HL-60 (cell line): Measurements from ENCODE around the gene OR6B2.

ENCODE experiments used
- DNase-seq, 2 experiments: peaks; one replicate each; pipeline ENCODE4 v3.0.0-alpha.2; 2010 to 2020; ENCODE audit warnings: low read depth in 1 of 2, low spot score in 1 of 2
- H3K27ac ChIP-seq: fragments of 250-450 bp; sonication (Bioruptor Pico); replicated peaks from 2 replicates; pipeline ENCODE4 v1.5.1; 2020; ENCODE audit warnings: mild to moderate bottlenecking, moderate library complexity
- H3K27me3 ChIP-seq: fragments of 250-450 bp; sonication (Bioruptor Pico); 2 replicates; pipeline ENCODE4 v1.5.1; 2021; ENCODE audit warnings: mild to moderate bottlenecking, moderate library complexity; ENCODE audit not compliant: insufficient read depth, poor library complexity, severe bottlenecking
- H3K4me3 ChIP-seq: replicated peaks from 2 replicates; pipeline ENCODE4 v1.5.1; 2011; ENCODE audit warnings: mild to moderate bottlenecking, control low read depth, low read length; ENCODE audit not compliant: insufficient read depth
- CTCF ChIP-seq: IDR thresholded peaks from one replicate; pipeline ENCODE4 v1.5.1; 2011; ENCODE audit warnings: low read length, control low read depth, inconsistent platforms; ENCODE audit not compliant: insufficient read depth
- GABPA ChIP-seq: IDR thresholded peaks from 2 replicates; pipeline ENCODE4 v1.6.1; 2012; ENCODE audit warnings: low read depth
- POLR2AphosphoS5 ChIP-seq: IDR thresholded peaks from 2 replicates; pipeline ENCODE4 v1.6.1; 2012; ENCODE audit warnings: low read depth
- REST ChIP-seq: IDR thresholded peaks from 2 replicates; pipeline ENCODE4 v1.6.1; 2012; ENCODE audit warnings: low read depth; ENCODE audit not compliant: insufficient replicate concordance
- SPI1 ChIP-seq: IDR thresholded peaks from 2 replicates; pipeline ENCODE4 v1.6.1; 2012; ENCODE audit warnings: low read depth, mild to moderate bottlenecking, borderline replicate concordance

Gene OR6B2

GRCh38 chr2:240068193-240068592 is 38.0 kb upstream of the OR6B2 start:
- Histone ChIP-seq H3K4me3 (no peak overlapping the region), H3K27me3 (peaks cover 2% of the 10 kb centered on the region), H3K27ac (no peak overlapping the region)
- no peak for TF ChIP-seq GABPA
- no peak for DNase-seq

DNA sequence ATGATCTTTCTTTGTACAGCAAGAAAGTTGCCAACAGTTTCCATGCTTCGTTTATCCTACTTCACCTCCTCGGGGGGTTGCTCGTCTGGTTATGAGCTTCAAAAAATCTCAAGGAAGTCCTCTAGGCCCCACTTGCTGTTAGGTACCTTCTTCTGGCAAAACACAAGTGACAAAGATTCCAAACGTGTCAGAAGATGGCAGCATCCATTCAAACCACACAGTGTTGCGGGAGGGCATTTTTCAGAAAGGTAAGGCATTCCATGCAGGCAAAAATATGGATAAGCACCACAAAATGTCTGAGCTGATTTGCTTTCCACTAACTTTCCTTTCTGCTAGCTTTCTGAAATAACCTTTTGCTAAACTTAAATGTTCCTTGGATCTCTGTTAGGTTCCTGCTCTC is 36.3 kb upstream of the OR6B2 start:
- no peak for TF ChIP-seq SPI1
- no peak for TF ChIP-seq GABPA
- TF ChIP-seq POLR2AphosphoS5, result no peak
- Histone ChIP-seq H3K27me3 (peaks cover 2% of the 10 kb centered on the region), H3K27ac (no peak overlapping the region), H3K4me3 (no peak overlapping the region)
- no peak for DNase-seq

- no peak overlapping the region for H3K27ac ChIP-seq
- no peak for TF ChIP-seq CTCF
- no peak for TF ChIP-seq GABPA
- no peak for TF ChIP-seq REST
- no peak for TF ChIP-seq POLR2AphosphoS5
- no peak for TF ChIP-seq SPI1
Observed at GRCh38 chr2:240064898-240065297, 34.7 kb upstream of the OR6B2 start.

GRCh38 chr2:240060977-240061591 is 30.9 kb upstream of the OR6B2 start:
- peak; percentile 1 to 40 for DNase-seq
- no peak overlapping the region for H3K4me3 ChIP-seq
- peak; percentile 45 for TF ChIP-seq CTCF
- no peak for TF ChIP-seq POLR2AphosphoS5
- no peak for TF ChIP-seq SPI1
- H3K27ac ChIP-seq, result no peak overlapping the region
- peaks cover 3% of the 10 kb centered on the region for H3K27me3 ChIP-seq

More at GRCh38 chr2:240064898-240065297, 34.7 kb upstream of the OR6B2 start:
- Histone ChIP-seq H3K4me3 (no peak overlapping the region), H3K27me3 (peaks cover 2% of the 10 kb centered on the region)
- no peak for DNase-seq

DNA sequence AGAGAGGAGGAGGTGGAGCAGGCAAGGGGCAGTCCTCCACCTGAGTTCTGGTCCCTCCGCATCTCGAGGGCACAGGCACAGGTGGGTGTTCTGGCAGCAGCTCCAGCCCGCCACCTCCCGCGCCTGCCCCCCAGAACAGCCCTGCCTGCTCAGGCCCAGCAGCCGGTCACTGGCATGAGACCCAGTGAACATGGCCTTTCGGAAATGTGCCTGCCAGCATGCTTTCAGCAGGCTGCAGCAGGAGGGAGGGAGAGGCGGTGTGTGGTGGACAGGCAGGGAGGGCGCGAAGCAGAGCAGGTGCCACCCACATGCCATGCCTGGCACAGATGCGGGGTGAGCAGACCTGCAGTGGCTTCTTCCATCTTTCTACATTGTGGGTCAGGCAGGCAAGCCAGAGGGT is 26.4 kb upstream of the OR6B2 start:
- no peak for DNase-seq
- Histone ChIP-seq H3K4me3 (no peak overlapping the region), H3K27ac (no peak overlapping the region), H3K27me3 (peaks cover 6% of the 10 kb centered on the region)
- TF ChIP-seq CTCF (no peak), GABPA (no peak), REST (no peak), POLR2AphosphoS5 (no peak), SPI1 (no peak)
